Adrenal gland (tissue), 12 donors: Measurements from ENCODE around the gene CACNA1F. TPM values are rescaled to one million over a fixed set of nuclear protein-coding genes. Genes with fewer than 3 reads are reported as not detected.
"Not testable (repeated sequence)": the region's sequence is repeated elsewhere in the genome, so short reads cannot be mapped to it uniquely, and the experiment has no call there.

Source experiments
- DNase-seq, 7 donors: peaks; one replicate each; pipeline ENCODE4 v3.0.0-alpha.2; 2019 to 2020
- H3K27ac ChIP-seq, 5 donors: fragments of 200-600 bp; sonication (generic) in 4 of 5; 1 replicate in 3 of 5; 2 replicates in 2 of 5; pipeline versions ENCODE4 v1.5.1 to v1.8.0; 2016 to 2020; ENCODE audit warnings: mild to moderate bottlenecking in 1 of 5
- H3K27me3 ChIP-seq: fragments of 200-600 bp; 2 replicates; pipeline ENCODE4 v1.8.0; 2021
- H3K36me3 ChIP-seq, 2 donors: fragments of 200-600 bp; replicated peaks in 1 of 2; 1 replicate in 1 of 2; 2 replicates in 1 of 2; pipeline versions ENCODE4 v1.5.1 to v1.8.0; 2018 to 2022
- H3K4me1 ChIP-seq, 2 donors: fragments of 200-600 bp; replicated peaks in 1 of 2; 1 replicate in 1 of 2; 2 replicates in 1 of 2; pipeline versions ENCODE4 v1.5.1 to v1.8.0; 2018 to 2021
- H3K4me3 ChIP-seq, 4 donors: fragments of 200-600 bp; sonication (generic) in 3 of 4; one replicate each; pipeline ENCODE4 v1.5.1; 2016 to 2018
- H3K9me3 ChIP-seq, 3 donors: fragments of 200-600 bp; sonication (generic) in 1 of 3; replicated peaks in 1 of 3; 1 replicate in 2 of 3; 2 replicates in 1 of 3; pipeline versions ENCODE4 v1.5.1 to v1.8.0; 2016 to 2021
- POLR2A ChIP-seq, 2 donors: fragments of 450-650 bp; IDR thresholded peaks; one replicate each; pipeline ENCODE4 v1.6.1; 2017; ENCODE audit warnings: antibody characterized with exemption in 2 of 2, mild to moderate bottlenecking in 2 of 2, moderate library complexity in 1 of 2
- WGBS, 4 donors: extraction: QIAGEN DNeasy Blood & Tissue Kit in 2 of 4; methylation state at CpG; one replicate each; pipeline versions ENCODE4 v1.1.5 to v1.1.7; 2013 to 2017; 5-methylcytosine and 5-hydroxymethylcytosine counted together
- intact Hi-C, 2 donors: fragments of 100-400 bp; cut with DNase I; formaldehyde crosslinking; loops; one replicate each; pipeline versions ENCODE4 v1.14.1 to v1.15.0; 2022 to 2023
- polyA plus RNA-seq, 3 donors: library from polyadenylated mRNA; stranded (reverse); fragments of 200-250 nt in 2 of 3; fragments of 350-450 nt in 1 of 3; fragmentation: Illumina TruSeq in 1 of 3; extraction: RNeasy Lipid Tissue Mini Kit (QIAGEN cat#74804) in 1 of 3; gene quantifications; one replicate each; pipeline ENCODE4 v1.2.3, GENCODE V29; 2013 to 2014
- total RNA-seq, 9 donors: library from RNA; depleted of rRNA in 4 of 9; stranded (reverse); fragments of >200 nt in 4 of 9; fragments of 120-200 nt in 1 of 9; fragmentation: NEBNext Ultra II Directional in 1 of 9; extraction: Animal tissue kit (Norgen Biotek cat#: 25700) in 1 of 9; gene quantifications; one replicate each; pipeline versions ENCODE4 v1.1.0 to v1.2.4, GENCODE V29; 2013 to 2023
- TF ChIP-seq, protein P1 (sequence below), 6 experiments: fragments of 450-650 bp in 4 of 6; fragments of 200-600 bp in 2 of 6; sonication (generic) in 1 of 6; IDR thresholded peaks; 1 replicate in 5 of 6; 2 replicates in 1 of 6; pipeline versions ENCODE4 v1.5.1 to v1.8.0; 2016 to 2021; ENCODE audit warnings: antibody characterized with exemption in 6 of 6, mild to moderate bottlenecking in 2 of 6, moderate library complexity in 1 of 6
- donor health status: healthy with polysubstance abuse.
- donor health status: Bipolar disorder and iron deficiency.
- donor health status: DM: yes; HTN: yes; CAD: no.
- donor health status: DM: no; HTN: no; CAD: no.
- donor health status: DM: no; HTN: no; CAD: no.
- donor health status: DM: yes; HTN: yes; CAD: no.

CACNA1F gene
- total and polyA plus RNA-seq, 12 donors: 0.13 to 0.24 (median 0.17) TPM; not detected in 7

- H3K4me1 ChIP-seq: peaks cover 8 to 12% of the 10 kb centered on the region in 2 donors
- H3K27ac ChIP-seq: peak overlapping the region in 4 of 5 donors; percentile 42 to 70 (median 67)
- H3K36me3 ChIP-seq: peaks cover 0 to 12% of the 10 kb centered on the region in 2 donors
- no peaks in the 10 kb centered on the region for H3K9me3 ChIP-seq
- intact Hi-C loops: no loop called here
- H3K4me3 ChIP-seq: no peak overlapping the region
- DNase-seq: peak in 6 of 7 donors; percentile 52 to 74 (median 64)
- TF ChIP-seq, protein P1, sequence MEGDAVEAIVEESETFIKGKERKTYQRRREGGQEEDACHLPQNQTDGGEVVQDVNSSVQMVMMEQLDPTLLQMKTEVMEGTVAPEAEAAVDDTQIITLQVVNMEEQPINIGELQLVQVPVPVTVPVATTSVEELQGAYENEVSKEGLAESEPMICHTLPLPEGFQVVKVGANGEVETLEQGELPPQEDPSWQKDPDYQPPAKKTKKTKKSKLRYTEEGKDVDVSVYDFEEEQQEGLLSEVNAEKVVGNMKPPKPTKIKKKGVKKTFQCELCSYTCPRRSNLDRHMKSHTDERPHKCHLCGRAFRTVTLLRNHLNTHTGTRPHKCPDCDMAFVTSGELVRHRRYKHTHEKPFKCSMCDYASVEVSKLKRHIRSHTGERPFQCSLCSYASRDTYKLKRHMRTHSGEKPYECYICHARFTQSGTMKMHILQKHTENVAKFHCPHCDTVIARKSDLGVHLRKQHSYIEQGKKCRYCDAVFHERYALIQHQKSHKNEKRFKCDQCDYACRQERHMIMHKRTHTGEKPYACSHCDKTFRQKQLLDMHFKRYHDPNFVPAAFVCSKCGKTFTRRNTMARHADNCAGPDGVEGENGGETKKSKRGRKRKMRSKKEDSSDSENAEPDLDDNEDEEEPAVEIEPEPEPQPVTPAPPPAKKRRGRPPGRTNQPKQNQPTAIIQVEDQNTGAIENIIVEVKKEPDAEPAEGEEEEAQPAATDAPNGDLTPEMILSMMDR (IDR thresholded peaks at IDR 0.05): no peak
- no peak for TF ChIP-seq POLR2A (IDR thresholded peaks at IDR 0.05)
- WGBS, 4 donors: 35 to 72% (median 48%) methylated on average over 8 to 27 of the region's 27 CpGs
- H3K27me3 ChIP-seq: no peaks in the 10 kb centered on the region
These were observed 56.5 kb downstream of the CACNA1F start for GRCh38 chrX:49176421-49177326.

GRCh38 chrX:49175435-49176274 lies 57.5 kb downstream of the CACNA1F start:
- WGBS, 4 donors: 74 to 93% (median 88%) methylated on average over 9 to 43 of the region's 43 CpGs
- H3K4me3 ChIP-seq: no peak overlapping the region
- peaks cover 8 to 12% of the 10 kb centered on the region in 2 donors for H3K4me1 ChIP-seq
- intact Hi-C loops: no loop called here
- H3K9me3 ChIP-seq: no peaks in the 10 kb centered on the region
- peak overlapping the region in 1 of 5 donors; percentile 67 for H3K27ac ChIP-seq
- DNase-seq: no peak
- TF ChIP-seq, protein P1 (IDR thresholded peaks at IDR 0.05): no peak
- no peak for TF ChIP-seq POLR2A (IDR thresholded peaks at IDR 0.05)
- no peaks in the 10 kb centered on the region for H3K27me3 ChIP-seq
- H3K36me3 ChIP-seq: peaks cover 0 to 12% of the 10 kb centered on the region in 2 donors

DNA sequence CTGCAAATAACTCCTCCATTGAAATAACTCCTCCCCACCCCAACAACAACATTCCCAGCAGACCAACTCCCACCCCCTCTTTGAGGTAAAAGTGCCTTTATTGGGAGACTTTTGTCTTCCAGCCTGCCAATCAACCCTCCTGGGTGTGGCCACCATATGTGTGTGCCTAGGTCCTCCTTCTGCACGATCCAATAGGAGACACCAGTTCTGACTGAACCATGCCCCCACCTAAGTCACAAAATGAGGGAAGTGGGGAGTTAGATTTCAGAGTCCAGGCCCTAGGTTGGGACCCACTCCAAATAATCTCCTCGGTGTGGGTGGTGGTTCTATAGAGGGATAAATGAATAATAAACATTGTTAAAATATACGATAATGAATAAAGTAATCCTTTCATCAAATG lies 58.4 kb downstream of the CACNA1F start:
- 66 to 78% (median 70%) methylated on average over 3 of the region's 3 CpGs for WGBS, 4 donors
- DNase-seq: no peak
- H3K36me3 ChIP-seq: peaks cover 0 to 12% of the 10 kb centered on the region in 2 donors
- no peaks in the 10 kb centered on the region for H3K27me3 ChIP-seq
- H3K9me3 ChIP-seq: no peaks in the 10 kb centered on the region
- no peak for TF ChIP-seq POLR2A (IDR thresholded peaks at IDR 0.05)
- TF ChIP-seq, protein P1 (IDR thresholded peaks at IDR 0.05): no peak
- no peak overlapping the region for H3K4me3 ChIP-seq
- peaks cover 8 to 12% of the 10 kb centered on the region in 2 donors for H3K4me1 ChIP-seq
- H3K27ac ChIP-seq: no peak overlapping the region
- intact Hi-C loops: no loop called here

DNA sequence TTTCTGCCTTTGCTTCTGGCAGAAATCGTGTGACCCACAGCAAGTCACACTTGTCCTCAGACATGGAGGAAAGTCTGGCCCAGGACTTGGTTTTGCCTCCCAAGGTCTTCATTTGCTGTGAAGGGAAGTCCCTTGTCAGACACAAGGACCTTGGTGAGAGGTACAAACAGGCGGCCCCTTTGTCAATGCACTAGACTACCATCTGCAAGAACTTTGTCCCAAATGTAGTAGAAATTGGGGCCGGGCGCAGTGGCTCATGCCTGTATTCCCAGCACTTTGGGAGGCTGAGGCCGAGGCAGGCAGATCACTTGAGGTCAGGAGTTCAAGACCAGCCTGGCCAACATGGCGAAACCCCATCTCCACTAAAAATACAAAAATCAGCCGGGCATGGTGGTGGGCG lies 59.6 kb downstream of the CACNA1F start:
- peaks cover 0 to 12% of the 10 kb centered on the region in 2 donors for H3K36me3 ChIP-seq

More for the DNA sequence above, 59.6 kb downstream of the CACNA1F start:
- H3K27me3 ChIP-seq, intact Hi-C loops, H3K9me3 ChIP-seq, H3K4me3 ChIP-seq: not testable (repeated sequence)
- 50 to 84% (median 74%) methylated on average over 1 to 8 of the region's 8 CpGs for WGBS, 4 donors
- H3K4me1 ChIP-seq: peaks cover 8 to 12% of the 10 kb centered on the region in 2 donors
- H3K27ac ChIP-seq: peak overlapping the region in 4 of 5 donors; percentile 74 to 89 (median 82)
- DNase-seq: peak in 1 of 7 donors; percentile 27
